GM18870 (cell line): ENCODE results near the gene GPR25.

ENCODE experiments used
- ATAC-seq: cut with Tn5 transposase; IDR thresholded peaks from one replicate; pipeline ENCODE4 v1.9.1; 2021; ENCODE audit warnings: moderate library complexity; ENCODE audit not compliant: unreplicated experiment

The GPR25 gene

GRCh38 chr1:200872446-200873115, at the start of gene GPR25:
TSS of gene GPR25 (plus strand) at chr1:200872981. CDS start at chr1:200873038, 57 bp downstream.
- ATAC-seq = no peak

GRCh38 chr1:200831091-200831490, 41.7 kb upstream of the GPR25 start:
- ATAC-seq = no peak

GRCh38 chr1:200834383-200834782, 38.4 kb upstream of the GPR25 start:
- no peak for ATAC-seq

- ATAC-seq = no peak
Observed at GRCh38 chr1:200836213-200836612, 36.6 kb upstream of the GPR25 start.

GRCh38 chr1:200837931-200838571, 34.7 kb upstream of the GPR25 start:
- ATAC-seq = no peak

- ATAC-seq = no peak
Observed at GRCh38 chr1:200838676-200839445, 33.9 kb upstream of the GPR25 start.

- ATAC-seq = no peak
Observed at GRCh38 chr1:200845360-200845759, 27.4 kb upstream of the GPR25 start.

GRCh38 chr1:200846398-200846797, 26.4 kb upstream of the GPR25 start:
- ATAC-seq = no peak

- no peak for ATAC-seq
Observed at GRCh38 chr1:200849430-200849829, 23.4 kb upstream of the GPR25 start.

GRCh38 chr1:200850554-200850953, 22.2 kb upstream of the GPR25 start:
- ATAC-seq = no peak

- ATAC-seq = no peak
Observed at GRCh38 chr1:200856716-200857357, 15.9 kb upstream of the GPR25 start.

GRCh38 chr1:200857804-200858203, 15.0 kb upstream of the GPR25 start:
- no peak for ATAC-seq

GRCh38 chr1:200861937-200862647, 10.7 kb upstream of the GPR25 start:
- no peak for ATAC-seq

- ATAC-seq = no peak
Observed at GRCh38 chr1:200862713-200863415, 9.9 kb upstream of the GPR25 start.

GRCh38 chr1:200866116-200866515, 6.7 kb upstream of the GPR25 start:
- no peak for ATAC-seq

- ATAC-seq = peak; percentile 71
Observed at GRCh38 chr1:200866521-200866920, 6.3 kb upstream of the GPR25 start.

- peak; percentile 13 for ATAC-seq
Observed at GRCh38 chr1:200867018-200867811, 5.6 kb upstream of the GPR25 start.

GRCh38 chr1:200869376-200869752, 3.4 kb upstream of the GPR25 start:
- peak; percentile 5 for ATAC-seq

GRCh38 chr1:200869753-200870391, 2.9 kb upstream of the GPR25 start:
- peak; percentile 56 for ATAC-seq
